VCaP (cell line): ENCODE results near the gene RYR3.

Experiments
- H3K27ac ChIP-seq: fragments of 450-650 bp; 2 replicates; pipeline ENCODE4 v1.5.1; 2017
- CTCF ChIP-seq: fragments of 450-650 bp; conservative IDR thresholded peaks from 2 replicates; pipeline ENCODE4 v1.5.1; 2017; ENCODE audit warnings: mild to moderate bottlenecking, moderate library complexity

Gene RYR3

GRCh38 chr15:33616475-33616874 lies 305.7 kb downstream of the RYR3 start:
- TF ChIP-seq CTCF = no peak
- no peak overlapping the region for H3K27ac ChIP-seq

GRCh38 chr15:33618350-33618749 lies 307.6 kb downstream of the RYR3 start:
- H3K27ac ChIP-seq = no peak overlapping the region
- no peak for TF ChIP-seq CTCF

- H3K27ac ChIP-seq = no peak overlapping the region
- TF ChIP-seq CTCF = no peak
These were observed 310.4 kb downstream of the RYR3 start for GRCh38 chr15:33621141-33621540.

GRCh38 chr15:33623010-33623409 lies 312.2 kb downstream of the RYR3 start:
- H3K27ac ChIP-seq = no peak overlapping the region
- no peak for TF ChIP-seq CTCF

GRCh38 chr15:33624439-33624838 lies 313.7 kb downstream of the RYR3 start:
- TF ChIP-seq CTCF = no peak
- no peak overlapping the region for H3K27ac ChIP-seq

- H3K27ac ChIP-seq = no peak overlapping the region
- no peak for TF ChIP-seq CTCF
These were observed 318.9 kb downstream of the RYR3 start for GRCh38 chr15:33629647-33630046.

GRCh38 chr15:33636234-33636633 lies 325.5 kb downstream of the RYR3 start:
- no peak for TF ChIP-seq CTCF

GRCh38 chr15:33636958-33637357 lies 326.2 kb downstream of the RYR3 start:
- no peak for TF ChIP-seq CTCF
- H3K27ac ChIP-seq = no peak overlapping the region

More at GRCh38 chr15:33636234-33636633, 325.5 kb downstream of the RYR3 start:
- H3K27ac ChIP-seq = no peak overlapping the region
